ENCODE data around the gene FXR1. TPM values are rescaled to one million over a fixed set of nuclear protein-coding genes. Genes with fewer than 3 reads are reported as not detected.

The FXR1 gene
- total and polyA plus RNA-seq, 2 of the 13 experiments (the other 11 are each of a cell fraction or from before 2014, with no cell fraction given): 104 to 132 TPM

DNA sequence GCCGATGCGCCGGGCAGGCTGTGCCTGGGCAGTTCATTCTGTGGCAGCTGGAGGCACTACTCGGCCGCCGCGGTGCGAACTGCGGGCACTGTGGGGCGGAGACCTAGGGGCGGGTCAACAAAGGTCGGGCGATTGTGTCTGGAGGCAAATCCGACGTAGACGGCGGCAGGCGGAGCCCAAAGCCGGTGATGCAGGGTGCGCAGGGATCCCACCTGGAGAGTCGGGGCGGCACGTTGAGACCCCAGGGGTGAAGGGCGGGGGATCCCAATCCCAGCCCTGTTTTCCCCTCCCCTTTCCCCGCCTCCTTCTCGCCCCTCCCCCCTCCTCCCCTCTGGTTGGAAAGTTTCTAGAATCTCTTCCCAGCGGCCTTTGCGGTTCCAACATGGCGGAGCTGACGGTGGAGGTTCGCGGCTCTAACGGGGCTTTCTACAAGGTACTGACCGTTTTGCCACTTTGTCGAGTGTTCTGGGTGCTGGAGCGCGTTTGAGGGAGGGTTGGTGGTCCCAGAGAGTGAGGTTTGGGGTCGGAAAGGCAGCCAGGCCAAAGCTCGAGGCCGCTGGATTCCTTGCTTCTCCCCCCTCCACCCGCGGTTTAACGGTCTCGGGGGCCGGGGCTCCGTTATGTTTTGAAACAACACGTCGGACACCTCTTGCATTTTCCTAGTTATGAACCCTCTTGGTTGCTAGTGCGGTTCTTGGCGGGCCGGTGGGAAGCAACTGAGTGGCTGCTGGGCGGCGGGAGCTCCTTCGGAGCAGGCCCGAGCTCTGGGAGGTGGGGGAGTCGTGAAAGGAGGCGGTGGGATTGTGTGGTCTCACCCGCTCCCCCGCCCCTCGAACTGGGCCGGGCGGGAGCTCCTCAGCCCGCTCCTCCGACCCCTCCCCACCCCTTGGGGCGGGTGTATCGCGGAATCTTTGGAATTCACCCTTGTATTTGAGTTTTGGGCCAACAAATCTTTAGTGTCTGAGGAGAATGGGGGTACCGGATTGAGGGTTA lies at the start of gene FXR1 (continued):
- TF ChIP-seq, protein P1, sequence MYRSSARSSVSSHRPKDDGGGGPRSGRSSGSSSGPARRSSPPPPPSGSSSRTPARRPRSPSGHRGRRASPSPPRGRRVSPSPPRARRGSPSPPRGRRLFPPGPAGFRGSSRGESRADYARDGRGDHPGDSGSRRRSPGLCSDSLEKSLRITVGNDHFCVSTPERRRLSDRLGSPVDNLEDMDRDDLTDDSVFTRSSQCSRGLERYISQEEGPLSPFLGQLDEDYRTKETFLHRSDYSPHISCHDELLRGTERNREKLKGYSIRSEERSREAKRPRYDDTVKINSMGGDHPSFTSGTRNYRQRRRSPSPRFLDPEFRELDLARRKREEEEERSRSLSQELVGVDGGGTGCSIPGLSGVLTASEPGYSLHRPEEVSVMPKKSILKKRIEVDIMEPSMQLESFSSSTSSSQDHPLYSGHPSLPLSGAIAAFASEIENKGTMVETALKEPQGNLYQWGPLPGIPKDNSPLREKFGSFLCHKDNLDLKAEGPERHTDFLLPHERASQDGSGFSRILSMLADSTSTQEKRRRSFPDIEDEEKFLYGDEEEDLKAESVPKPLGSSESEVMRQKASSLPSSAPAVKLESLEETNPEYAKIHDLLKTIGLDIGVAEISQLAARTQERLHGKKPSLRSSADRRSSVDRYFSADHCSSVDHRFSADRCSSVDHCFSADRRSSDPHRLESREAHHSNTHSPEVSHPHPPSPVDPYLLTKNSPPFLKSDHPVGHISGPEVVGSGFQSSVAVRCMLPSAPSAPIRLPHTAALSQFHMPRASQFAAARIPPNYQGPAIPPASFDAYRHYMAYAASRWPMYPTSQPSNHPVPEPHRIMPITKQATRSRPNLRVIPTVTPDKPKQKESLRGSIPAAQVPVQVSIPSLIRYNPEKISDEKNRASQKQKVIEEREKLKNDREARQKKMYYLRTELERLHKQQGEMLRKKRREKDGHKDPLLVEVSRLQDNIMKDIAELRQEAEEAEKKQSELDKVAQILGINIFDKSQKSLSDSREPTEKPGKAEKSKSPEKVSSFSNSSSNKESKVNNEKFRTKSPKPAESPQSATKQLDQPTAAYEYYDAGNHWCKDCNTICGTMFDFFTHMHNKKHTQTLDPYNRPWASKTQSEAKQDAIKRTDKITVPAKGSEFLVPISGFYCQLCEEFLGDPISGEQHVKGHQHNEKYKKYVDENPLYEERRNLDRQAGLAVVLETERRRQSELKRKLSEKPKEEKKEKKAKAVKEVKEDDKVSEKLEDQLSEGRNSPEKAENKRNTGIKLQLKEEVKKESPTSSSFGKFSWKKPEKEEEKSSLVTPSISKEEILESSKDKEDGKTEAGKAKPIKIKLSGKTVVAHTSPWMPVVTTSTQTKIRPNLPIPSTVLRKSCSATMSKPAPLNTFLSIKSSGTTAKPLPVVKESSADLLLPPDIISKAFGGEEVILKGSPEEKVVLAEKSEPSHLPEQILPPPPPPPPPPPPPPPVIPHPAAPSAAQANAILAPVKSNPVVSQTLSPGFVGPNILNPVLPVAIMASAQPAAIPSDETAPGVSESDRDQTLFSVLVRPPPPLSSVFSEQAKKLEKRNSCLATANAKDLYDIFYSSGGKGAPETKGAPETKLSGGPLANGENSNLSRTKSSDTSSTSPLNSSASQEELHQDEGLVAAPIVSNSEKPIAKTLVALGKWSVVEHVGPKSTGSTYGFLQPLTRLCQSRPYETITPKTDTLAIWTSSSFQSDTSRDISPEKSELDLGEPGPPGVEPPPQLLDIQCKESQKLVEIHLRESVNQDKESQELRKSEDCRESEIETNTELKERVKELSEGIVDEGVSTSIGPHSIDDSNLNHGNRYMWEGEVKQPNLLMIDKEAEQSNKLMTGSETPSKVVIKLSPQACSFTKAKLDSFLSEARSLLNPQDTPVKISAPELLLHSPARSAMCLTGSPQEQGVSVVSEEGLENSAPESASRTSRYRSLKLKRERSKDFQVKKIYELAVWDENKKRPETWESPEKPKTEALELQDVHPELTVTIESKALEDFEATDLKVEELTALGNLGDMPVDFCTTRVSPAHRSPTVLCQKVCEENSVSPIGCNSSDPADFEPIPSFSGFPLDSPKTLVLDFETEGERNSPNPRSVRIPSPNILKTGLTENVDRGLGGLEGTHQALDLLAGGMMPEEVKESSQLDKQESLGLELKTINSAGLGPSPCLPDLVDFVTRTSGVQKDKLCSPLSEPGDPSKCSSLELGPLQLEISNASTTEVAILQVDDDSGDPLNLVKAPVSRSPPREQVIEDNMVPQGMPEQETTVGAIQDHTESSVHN (CRISPR knock-in tag; IDR thresholded peaks at IDR 0.05): no peak
- TF ChIP-seq, protein P2, sequence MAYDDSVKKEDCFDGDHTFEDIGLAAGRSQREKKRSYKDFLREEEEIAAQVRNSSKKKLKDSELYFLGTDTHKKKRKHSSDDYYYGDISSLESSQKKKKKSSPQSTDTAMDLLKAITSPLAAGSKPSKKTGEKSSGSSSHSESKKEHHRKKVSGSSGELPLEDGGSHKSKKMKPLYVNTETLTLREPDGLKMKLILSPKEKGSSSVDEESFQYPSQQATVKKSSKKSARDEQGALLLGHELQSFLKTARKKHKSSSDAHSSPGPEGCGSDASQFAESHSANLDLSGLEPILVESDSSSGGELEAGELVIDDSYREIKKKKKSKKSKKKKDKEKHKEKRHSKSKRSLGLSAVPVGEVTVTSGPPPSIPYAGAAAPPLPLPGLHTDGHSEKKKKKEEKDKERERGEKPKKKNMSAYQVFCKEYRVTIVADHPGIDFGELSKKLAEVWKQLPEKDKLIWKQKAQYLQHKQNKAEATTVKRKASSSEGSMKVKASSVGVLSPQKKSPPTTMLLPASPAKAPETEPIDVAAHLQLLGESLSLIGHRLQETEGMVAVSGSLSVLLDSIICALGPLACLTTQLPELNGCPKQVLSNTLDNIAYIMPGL (CRISPR knock-in tag; IDR thresholded peaks at IDR 0.05; ENCODE audit: borderline replicate concordance in 1 of 2, low read depth in 1 of 2): peak; percentile 65 to 72
- TF ChIP-seq ZSCAN30 (CRISPR knock-in tag; IDR thresholded peaks at IDR 0.05): peak; percentile 76; the same call in 1 of the 2 replicates
- TF ChIP-seq CREB1 (IDR thresholded peaks at IDR 0.05): peak; percentile 14; the same call in 1 of the 2 replicates
- TF ChIP-seq CREB1 (CRISPR knock-in tag; IDR thresholded peaks at IDR 0.05): no peak
- TF ChIP-seq YY1 (IDR thresholded peaks at IDR 0.05; ENCODE audit: insufficient read depth, insufficient replicate concordance, low read depth, low read length): peak; percentile 97
- TF ChIP-seq GATA4 (IDR thresholded peaks at IDR 0.05; ENCODE audit: borderline replicate concordance, low read depth): no peak
- TF ChIP-seq ZFP1 (CRISPR knock-in tag; IDR thresholded peaks at IDR 0.05): 0 out of 2 replicates have a peak, but pooled peaks have one; percentile 48
- 0 out of 2 replicates have a peak, but pooled peaks have one; percentile 15 for TF ChIP-seq ESRRA (CRISPR knock-in tag; IDR thresholded peaks at IDR 0.05; ENCODE audit: low read depth)
- TF ChIP-seq SPEN (CRISPR knock-in tag; IDR thresholded peaks at IDR 0.05; ENCODE audit: low read depth): peak; percentile 51; the same call in 1 of the 2 replicates
- 0 out of 2 replicates have a peak, but pooled peaks have one; percentile 0 for TF ChIP-seq ZNF670 (CRISPR knock-in tag; IDR thresholded peaks at IDR 0.05; ENCODE audit: borderline replicate concordance)
- no peak; the same call in 1 of the 2 replicates for TF ChIP-seq FOXO1 (CRISPR knock-in tag; IDR thresholded peaks at IDR 0.05)
- peak; percentile 53; the same call in 1 of the 2 replicates for TF ChIP-seq KDM2A (CRISPR knock-in tag; IDR thresholded peaks at IDR 0.05; ENCODE audit: borderline replicate concordance, low read depth)
- 0 out of 2 replicates have a peak, but pooled peaks have one; percentile 13 for TF ChIP-seq SIN3A (IDR thresholded peaks at IDR 0.05; ENCODE audit: borderline replicate concordance, low read depth, low read length)
- TF ChIP-seq ASH2L (IDR thresholded peaks at IDR 0.05; ENCODE audit: insufficient read length, low read depth, low read length): peak; percentile 96
- TF ChIP-seq IRF2 (CRISPR knock-in tag; IDR thresholded peaks at IDR 0.05): peak; percentile 40; the same call in 1 of the 2 replicates
